IPS-18c (cell line): ENCODE data around the gene LIMK2.
"Not testable (repeated sequence)": the region's sequence is repeated elsewhere in the genome, so short reads cannot be mapped to it uniquely, and the experiment has no call there.

Source experiments
- H3K4me3 ChIP-seq: 2 replicates; pipeline ENCODE4 v1.7.0; 2013; ENCODE audit warnings: low read depth, mild to moderate bottlenecking, low read length, moderate library complexity; ENCODE audit not compliant: insufficient read depth
- H3K9me3 ChIP-seq: one replicate; pipeline ENCODE4 v1.6.1; 2013; ENCODE audit warnings: mild to moderate bottlenecking, low read length, moderate library complexity; ENCODE audit not compliant: control insufficient read depth, insufficient read depth

LIMK2 gene

GRCh38 chr22:31291481-31292235 is 79.6 kb downstream of the LIMK2 start:
- Histone ChIP-seq H3K4me3 (peak overlapping the region; percentile 67), H3K9me3 (peaks cover 2% of the 10 kb centered on the region)

- H3K9me3 ChIP-seq: peaks cover 2% of the 10 kb centered on the region
- peak within 1 kb of the TSS; percentile 67 for H3K4me3 ChIP-seq
These were observed 80.3 kb downstream of the LIMK2 start, which contains the start of gene PIK3IP1 for GRCh38 chr22:31292236-31292989. PIK3IP1 (minus strand) TSS chr22:31292488; CDS start chr22:31292344, 144 bp downstream.

- Histone ChIP-seq H3K9me3 (peaks cover 2% of the 10 kb centered on the region), H3K4me3 (no peak overlapping the region)
These were observed 83.3 kb downstream of the LIMK2 start for GRCh38 chr22:31295360-31295759.

- peaks cover 2% of the 10 kb centered on the region for H3K9me3 ChIP-seq
- no peak overlapping the region for H3K4me3 ChIP-seq
These were observed 83.9 kb downstream of the LIMK2 start for GRCh38 chr22:31295831-31296657.

- Histone ChIP-seq H3K9me3 (no peaks in the 10 kb centered on the region), H3K4me3 (no peak overlapping the region)
These were observed 88.8 kb downstream of the LIMK2 start for GRCh38 chr22:31300896-31301295.

GRCh38 chr22:31302006-31302405 is 89.9 kb downstream of the LIMK2 start:
- Histone ChIP-seq H3K4me3 (no peak overlapping the region), H3K9me3 (no peaks in the 10 kb centered on the region)

GRCh38 chr22:31302537-31302936 is 90.4 kb downstream of the LIMK2 start:
- Histone ChIP-seq H3K4me3 (no peak overlapping the region), H3K9me3 (no peaks in the 10 kb centered on the region)

GRCh38 chr22:31305194-31305593 is 93.1 kb downstream of the LIMK2 start:
- H3K9me3 ChIP-seq: no peaks in the 10 kb centered on the region
- no peak overlapping the region for H3K4me3 ChIP-seq

GRCh38 chr22:31308181-31308580 is 96.1 kb downstream of the LIMK2 start:
- Histone ChIP-seq H3K9me3 (no peaks in the 10 kb centered on the region), H3K4me3 (no peak overlapping the region)

- H3K4me3 ChIP-seq: no peak overlapping the region; the same call in 1 of the 2 replicates
- H3K9me3 ChIP-seq: no peaks in the 10 kb centered on the region
These were observed 101.5 kb downstream of the LIMK2 start for GRCh38 chr22:31313366-31314147.

- not testable (repeated sequence) for H3K9me3 ChIP-seq, H3K4me3 ChIP-seq
These were observed 102.1 kb downstream of the LIMK2 start for GRCh38 chr22:31314220-31314619.

GRCh38 chr22:31321421-31321820 is 109.3 kb downstream of the LIMK2 start:
- Histone ChIP-seq H3K4me3 (no peak overlapping the region), H3K9me3 (no peaks in the 10 kb centered on the region)

- no peak overlapping the region for H3K4me3 ChIP-seq
These were observed 111.8 kb downstream of the LIMK2 start for GRCh38 chr22:31323578-31324550.

GRCh38 chr22:31326877-31327276 is 114.8 kb downstream of the LIMK2 start:
- Histone ChIP-seq H3K9me3 (no peaks in the 10 kb centered on the region), H3K4me3 (no peak overlapping the region)

More at GRCh38 chr22:31323578-31324550, 111.8 kb downstream of the LIMK2 start:
- no peaks in the 10 kb centered on the region for H3K9me3 ChIP-seq

GRCh38 chr22:31327806-31328543 is 115.9 kb downstream of the LIMK2 start:
- H3K4me3 ChIP-seq: no peak overlapping the region
- H3K9me3 ChIP-seq: no peaks in the 10 kb centered on the region
